GM21515 (cell line): ENCODE data around the gene ETNK2.

Experiments used
- ATAC-seq: cut with Tn5 transposase; IDR thresholded peaks from one replicate; pipeline ENCODE4 v1.9.1; 2021; ENCODE audit not compliant: unreplicated experiment

Gene ETNK2

DNA sequence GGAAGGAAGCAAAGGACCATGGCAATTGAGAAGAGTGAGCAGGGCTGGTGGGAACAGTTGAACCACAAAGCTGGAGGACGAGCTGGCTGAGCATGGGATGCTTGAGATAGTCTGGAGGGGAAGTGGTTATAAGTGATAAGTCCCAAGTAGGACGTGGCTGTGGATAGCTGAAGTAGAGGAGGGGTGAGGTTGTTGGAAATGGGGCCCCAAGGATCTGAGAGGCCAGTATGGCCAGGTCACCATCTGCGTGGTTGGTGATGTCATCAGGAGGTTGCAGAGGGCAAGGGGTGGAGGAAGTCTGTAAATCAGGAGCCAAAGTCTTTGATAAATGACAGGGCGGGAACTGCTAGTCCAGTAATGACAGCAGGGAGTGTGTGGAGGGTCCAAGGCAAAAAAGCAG, 25.3 kb upstream of the ETNK2 start:
- ATAC-seq: no peak

DNA sequence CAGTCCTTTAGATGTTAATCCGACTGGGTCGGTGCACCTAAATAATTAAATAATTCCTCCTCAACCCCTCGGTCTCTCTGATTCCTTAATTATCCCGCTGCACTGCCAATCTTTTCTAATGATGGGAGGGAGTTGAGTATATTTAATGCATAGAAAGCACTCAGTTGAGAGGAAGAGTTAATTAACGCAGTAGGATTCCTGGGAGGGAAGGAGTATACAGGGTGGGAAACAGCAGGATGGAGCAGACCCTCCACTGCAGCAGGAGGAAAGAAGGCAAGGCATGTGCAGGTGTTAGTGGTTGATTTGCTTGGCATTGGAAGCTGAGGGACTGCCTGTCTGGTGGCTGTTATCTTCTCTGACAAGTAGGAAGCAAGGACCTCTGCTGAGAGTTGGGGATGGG, 24.2 kb upstream of the ETNK2 start:
- no peak for ATAC-seq

DNA sequence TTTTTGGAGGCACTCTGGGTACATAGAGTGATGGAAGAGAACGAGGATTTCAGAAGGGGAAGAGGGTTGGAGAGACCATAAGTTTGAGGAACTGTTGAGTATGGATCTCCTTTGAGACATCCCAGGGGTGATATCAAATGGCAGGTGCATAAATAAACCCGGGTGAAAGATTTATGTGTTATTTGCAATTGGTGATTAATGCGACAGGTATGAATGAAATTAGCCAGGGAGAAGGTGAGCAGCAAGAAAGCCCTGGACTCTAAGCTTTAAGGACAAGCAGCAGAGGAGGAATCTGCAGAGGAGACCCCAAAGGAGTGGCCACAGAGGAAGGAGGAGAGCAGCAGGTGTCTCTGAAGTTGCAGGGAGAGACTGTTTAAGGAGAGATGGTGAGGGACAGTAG, 23.1 kb upstream of the ETNK2 start:
- ATAC-seq: no peak

DNA sequence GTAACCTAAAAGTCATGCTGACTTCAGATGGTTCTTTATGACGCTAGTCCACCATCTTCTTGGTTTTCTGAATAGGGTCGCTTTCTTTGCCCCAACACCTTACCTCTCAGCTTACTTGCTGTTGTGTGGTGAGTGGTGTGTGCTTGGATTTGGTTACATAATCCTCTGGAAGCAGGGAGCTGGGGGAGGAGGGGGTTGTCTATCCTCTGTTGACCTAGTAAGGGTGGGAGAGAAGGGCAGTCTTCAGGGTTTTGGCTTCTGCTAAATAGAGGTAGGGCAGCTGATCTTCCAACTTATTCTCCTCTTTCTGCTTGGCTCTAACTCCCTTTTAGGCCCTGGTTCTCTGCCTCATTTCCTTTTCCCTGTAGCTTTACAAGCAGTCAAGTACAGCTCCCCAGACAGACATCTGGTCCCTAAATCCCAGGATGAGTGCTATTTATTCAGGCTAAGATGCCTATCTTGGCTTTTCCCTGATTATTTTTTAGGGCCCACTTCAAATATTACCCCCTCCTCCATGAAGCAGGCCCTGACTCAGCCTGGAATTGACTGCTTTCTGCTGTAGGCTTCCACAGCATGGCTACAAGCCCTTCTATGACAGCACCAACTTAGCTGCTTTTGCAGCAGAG, 20.7 kb upstream of the ETNK2 start:
- ATAC-seq: no peak

DNA sequence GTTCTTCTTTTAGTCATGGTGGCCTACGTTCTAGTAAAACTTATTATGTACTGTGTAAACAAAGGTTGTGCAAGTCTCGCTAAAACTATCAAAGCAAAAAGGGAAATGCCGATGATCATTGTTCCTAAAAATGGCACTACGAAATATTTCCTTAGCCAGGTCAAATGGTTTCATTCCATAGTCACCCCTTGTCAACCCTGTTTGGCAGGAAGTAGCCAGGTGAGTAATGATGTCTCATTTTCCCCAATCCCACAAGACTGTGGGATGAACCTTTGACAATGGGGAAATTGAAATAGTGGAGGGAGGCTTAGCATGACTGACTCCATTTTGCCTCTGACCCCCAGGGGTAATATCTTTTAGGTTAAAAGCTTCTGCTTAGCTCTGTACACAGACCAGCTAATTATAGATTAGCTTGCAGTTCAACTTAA, 19.9 kb upstream of the ETNK2 start:
- no peak for ATAC-seq

DNA sequence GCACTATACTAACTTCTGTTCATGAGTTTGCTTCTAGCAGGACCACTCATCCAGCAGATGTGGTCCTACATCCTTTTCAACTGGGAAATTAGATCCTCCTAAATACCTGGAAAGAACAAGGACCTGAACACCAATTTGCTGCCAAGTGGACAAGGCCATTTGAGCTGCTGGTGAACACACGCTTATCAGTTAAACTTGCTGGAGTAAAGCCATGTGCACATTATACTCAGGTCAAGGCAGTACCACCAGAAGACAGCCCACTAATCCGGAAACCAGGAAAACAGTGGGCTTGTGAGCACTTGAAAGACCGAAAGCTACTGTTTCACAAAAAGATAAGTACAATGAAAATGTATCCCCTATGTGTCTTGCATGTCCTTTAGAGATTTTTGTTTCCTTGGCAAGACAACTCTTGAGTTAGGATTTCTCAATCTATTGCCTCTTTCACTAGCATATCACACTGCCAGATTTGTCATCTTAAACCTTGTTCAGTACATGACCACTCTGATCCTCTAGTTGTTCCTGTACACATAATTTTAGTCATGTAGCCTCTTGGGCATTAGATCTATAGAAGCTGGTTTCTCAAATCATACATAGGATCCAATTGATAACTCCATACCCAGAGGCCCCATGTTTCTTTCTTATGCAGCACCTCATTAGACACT, 18.8 kb upstream of the ETNK2 start:
- ATAC-seq: no peak

DNA sequence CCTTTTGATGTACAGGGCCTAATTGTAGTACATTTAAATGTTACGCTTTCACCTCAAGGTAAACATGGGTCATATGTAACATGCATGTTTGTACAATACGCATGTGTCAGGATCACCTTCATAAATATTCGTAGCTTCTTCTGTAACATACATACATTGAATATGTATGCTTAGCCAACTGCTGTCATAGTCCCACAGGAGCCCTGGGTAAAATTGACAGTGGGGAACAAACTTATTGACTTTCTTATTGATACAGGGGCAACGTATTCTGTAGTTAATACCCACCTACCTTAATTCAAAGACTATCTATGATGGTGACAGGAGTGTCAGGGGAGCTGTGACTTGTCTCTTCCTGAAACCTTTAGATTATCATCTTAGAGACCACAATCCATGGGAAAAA, 18.0 kb upstream of the ETNK2 start:
- no peak for ATAC-seq

DNA sequence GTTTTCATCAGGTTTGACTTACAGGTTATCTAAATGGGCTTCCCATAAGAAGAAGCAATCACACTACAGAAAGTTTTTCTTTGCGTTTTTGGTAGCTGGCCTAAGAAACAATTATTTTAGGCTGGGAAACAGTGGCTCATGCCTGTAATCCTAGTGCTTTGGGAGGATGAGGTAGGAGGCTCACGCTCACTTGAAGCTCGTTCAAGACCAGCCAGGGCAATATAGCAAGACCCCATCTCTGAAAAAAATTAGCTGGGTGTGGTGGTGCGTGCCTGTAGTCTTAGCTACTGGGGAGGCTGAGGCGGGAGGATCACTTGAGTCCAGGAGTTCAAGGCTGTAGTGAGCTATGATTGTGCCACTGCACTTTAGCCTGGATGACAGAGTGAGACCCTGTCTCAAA, 15.9 kb upstream of the ETNK2 start:
- ATAC-seq: no peak

DNA sequence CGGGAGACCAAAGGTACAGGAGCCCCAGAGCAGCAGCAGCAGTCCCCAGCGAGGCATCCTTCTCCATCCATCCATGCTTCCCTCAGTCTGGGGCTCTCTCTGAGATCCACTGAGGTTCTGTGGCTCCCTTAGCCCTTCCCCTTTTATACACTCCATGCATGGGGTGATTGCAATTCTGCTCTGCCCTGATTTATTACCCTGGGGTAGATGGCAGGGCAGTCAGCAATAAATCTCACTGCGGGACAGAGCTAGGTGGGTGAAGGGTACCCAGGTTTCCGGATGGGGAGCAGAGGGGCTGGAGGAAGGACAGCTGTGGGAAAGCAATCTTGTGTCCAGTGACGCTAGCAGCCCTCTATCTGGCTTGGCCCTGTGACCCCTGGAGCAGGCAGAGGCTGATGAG, 14.4 kb upstream of the ETNK2 start, which contains the start of gene REN:
Gene REN, minus strand, starts transcription at position 119 of the 400 bp plus-strand sequence. Its CDS starts 44 bp downstream, at position 75.
- no peak for ATAC-seq

DNA sequence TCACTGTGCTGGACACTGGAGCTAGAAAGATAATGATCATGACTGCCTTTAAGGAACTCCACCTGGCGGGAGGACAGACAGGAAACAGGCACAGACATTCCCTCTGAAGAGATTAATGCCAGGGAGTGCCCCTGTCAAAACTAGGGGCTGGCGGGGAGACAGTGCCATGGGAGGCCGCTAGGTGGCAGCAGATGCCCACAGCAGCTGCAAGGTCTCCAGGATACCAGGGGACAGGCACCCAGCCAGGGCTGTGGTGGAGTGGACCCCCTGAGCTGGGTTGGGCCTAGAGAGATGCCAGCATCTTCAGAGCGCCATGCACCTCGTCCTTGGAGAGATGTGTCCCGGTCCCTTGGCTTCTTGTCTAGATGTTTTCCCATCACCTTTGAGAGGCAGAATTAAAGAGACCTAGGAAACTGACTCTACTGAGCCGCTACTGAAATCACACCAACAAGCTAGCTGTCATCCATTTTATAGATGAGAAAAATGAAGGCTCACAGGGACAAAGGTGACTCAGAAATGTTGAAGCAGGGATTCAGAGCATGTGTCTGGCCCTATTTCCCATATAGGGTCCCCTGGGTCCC, 10.7 kb upstream of the ETNK2 start:
- no peak for ATAC-seq

DNA sequence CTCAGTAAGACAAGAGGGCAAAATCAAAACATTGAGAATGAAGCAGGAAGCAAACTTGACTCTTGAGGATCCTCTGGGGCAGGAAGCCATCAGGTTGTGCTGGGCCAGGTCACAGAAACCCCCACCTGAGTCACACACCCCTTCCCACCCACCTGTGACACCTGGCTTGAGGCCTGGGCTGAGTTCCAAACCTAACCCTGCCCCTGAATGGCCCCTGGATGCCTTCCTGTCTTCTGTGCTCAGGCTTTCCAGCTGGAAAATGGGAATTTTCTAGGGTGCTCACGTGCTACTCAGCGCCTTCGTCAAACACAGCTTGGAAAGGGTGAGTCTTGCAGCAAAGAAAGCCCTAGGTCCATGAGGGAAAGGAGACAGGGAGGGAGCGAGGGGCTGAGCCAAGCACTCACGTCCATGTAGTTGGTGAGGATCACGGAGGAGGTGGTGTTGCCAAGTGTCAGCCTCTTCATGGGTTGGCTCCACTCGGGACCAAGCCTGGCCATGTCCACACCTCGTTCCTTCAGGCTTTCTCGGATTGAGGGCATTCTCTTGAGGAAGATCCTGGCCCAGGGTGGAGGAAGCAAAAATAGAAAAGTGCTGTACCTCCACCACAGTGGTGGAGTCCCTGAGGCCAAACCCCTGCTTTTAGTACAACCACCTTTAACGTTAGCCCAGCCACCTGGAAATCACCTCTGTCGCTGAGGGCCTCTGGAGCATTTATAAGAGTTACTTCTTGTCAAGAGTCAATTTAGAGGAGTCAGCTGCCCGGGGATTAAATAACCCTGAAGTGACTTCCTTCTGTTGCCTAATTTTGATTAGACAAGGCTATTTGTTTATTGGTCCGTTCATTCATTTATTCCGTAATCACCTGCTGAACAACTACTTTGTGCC, 10.0 kb upstream of the ETNK2 start:
- ATAC-seq: no peak

DNA sequence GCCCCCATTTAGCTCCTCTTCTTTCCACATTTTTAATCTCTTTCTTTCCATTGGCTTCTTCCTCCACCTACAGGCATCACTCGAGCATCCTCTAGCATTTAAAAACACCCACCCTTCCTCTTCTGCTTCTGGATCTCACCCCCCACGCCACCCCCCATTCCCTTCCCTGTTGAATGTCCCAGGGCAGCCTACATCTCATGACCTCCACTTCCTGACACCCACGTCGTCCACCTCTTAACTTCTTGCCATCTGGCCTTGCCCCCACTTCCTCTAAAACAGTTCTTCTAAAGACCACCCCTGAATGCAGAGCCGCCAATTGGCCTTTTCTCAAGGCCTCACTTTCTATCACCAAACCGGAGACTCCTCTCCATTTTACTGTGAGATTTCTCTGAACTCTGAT, 6.1 kb upstream of the ETNK2 start:
- ATAC-seq: no peak

DNA sequence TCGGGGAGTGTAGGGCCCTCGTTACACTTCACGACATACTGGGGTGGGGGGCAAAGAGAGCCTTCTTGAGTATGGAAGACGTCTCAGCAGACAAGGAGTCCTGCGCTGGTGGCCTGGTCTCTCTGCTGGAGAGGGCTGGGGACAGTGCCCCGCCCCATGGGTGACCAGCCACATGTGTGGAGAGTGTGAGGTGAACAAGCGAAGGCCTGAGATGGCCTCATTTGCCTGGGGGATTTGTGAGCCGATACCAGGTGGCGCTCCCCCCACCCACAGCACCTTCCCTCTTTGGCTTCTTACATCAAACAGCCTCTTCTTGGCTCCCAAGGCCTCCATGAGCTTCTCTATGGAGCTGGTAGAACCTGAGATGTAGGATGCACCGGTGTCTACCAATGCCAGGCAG, 4.0 kb upstream of the ETNK2 start:
- ATAC-seq: no peak

DNA sequence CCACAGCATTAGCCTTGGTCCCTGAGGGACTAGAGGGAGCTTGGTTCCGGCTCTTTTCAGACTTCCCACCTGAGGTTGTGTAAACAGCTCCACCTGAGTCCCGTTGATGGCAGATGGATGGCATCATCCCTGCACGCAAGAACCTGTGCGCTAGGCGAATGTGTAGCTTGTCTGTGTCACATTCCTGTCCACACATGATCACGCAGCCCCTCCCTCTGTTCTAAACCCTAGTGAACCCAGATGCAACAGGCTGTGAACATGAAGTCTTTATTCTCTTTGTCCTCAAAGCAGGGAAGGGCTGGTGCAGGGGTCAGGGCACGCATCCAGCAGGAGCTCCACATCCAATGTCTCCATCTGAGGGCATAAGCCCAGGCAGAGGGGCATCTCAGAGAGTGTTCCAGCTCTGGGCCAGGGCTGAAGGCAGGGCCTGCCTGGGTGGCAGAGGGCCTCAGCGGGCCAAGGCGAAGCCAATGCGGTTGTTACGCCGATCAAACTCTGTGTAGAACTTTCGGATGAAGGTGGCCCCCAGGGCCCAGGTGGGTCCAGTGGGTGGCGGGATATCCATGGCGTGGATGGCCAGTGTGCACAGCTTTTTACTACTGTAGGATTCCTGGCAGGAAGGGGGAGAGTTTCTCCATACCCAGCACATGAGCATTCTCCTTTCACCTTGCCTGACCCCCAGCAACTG, 2.9 kb upstream of the ETNK2 start:
- no peak for ATAC-seq

DNA sequence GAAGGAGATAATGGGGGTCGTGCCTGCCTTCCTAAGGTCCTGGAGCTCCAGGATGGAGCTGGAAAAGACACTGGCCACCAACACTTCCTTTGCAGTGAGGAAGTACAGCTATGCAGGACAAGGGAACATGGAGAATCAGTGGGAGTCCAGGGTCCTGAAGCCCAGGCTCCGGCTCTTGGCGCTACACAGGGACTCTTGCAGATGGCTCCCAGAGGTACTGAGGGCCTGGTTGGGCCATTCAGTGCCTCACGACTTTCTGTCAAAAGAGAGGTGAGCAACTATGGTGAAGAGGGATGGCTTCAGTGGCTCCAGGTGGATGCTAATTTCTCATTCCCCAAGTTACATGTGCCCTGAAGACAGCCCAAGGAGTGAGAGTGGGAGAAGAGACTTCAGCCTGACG, 1.8 kb upstream of the ETNK2 start:
- ATAC-seq: no peak

DNA sequence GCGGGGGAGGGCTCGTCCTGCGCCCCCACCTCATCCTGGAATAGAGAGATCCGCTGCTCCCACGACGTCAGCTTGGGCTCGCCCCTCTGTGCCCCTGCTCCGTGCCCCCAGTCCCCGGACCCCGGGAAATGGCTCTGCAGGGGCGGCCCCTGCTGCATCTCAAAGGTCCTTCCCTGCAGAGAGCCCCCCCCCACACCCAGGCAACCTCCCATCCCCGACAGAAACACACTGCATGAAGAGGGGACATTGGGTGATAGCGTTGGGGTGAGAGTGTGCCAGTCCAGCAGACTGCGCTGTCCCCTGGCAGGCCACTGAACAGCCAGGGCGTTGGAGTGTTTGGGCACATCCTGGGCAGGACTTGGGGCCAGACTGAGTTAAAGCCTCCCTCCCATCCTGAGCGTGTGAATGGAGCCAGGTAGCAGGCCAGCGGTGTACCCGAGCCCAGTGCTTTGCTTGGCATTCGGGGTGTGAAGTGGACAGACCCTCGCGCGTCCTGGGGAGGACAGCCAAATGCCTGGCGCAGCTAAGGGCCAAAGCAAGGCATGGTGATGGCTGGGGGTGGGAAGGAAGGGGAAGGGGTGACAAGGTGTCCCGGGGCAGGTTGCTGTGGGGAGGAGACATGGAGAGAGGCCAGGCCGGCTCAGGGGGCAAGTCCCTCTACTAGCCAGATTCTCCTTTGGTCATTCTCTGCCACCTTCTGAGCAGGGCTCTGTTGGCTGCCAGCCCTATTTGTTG, 633 bp upstream of the ETNK2 start:
- no peak for ATAC-seq

DNA sequence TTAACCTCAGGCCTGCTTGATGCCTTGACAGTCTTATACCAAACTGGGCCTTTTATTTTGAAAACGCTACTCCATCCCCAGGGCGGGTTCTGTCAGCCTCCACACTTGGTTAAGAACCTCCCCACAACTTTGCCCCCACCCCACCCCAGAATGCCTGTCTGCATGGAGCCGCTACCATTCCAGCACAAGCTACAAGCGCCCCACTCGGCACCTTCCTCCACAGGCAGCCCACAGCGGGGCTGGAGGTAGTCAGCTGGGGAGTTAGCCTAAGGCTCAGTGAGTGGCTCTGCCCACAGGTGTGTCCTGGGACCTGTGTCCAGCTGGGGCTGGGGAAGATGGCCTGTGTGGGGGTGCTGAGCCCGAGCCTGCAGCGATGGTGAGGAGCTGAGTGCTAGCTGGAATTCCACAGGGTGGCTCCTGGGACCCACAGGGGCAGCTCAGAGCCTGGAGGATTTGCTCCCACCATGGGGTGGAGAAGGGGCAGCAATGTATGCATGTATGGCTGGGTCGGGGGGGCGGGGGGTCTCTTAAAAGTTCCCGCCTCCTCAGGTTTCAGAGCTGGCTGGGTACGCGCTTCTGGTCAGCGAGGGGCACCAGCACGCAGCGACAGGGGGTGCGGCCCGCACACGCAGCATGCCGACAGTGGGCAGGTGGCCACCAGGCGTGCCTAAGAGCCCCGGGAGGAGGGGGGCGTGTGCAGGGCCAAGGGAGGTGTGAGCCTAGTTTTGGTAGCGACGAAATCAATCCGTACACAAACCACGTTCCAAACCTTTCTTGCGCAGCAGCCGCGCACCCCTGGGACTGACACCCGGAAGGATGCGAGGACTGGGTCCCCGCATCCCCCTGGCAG, 917 bp downstream of the ETNK2 start:
- ATAC-seq: no peak

DNA sequence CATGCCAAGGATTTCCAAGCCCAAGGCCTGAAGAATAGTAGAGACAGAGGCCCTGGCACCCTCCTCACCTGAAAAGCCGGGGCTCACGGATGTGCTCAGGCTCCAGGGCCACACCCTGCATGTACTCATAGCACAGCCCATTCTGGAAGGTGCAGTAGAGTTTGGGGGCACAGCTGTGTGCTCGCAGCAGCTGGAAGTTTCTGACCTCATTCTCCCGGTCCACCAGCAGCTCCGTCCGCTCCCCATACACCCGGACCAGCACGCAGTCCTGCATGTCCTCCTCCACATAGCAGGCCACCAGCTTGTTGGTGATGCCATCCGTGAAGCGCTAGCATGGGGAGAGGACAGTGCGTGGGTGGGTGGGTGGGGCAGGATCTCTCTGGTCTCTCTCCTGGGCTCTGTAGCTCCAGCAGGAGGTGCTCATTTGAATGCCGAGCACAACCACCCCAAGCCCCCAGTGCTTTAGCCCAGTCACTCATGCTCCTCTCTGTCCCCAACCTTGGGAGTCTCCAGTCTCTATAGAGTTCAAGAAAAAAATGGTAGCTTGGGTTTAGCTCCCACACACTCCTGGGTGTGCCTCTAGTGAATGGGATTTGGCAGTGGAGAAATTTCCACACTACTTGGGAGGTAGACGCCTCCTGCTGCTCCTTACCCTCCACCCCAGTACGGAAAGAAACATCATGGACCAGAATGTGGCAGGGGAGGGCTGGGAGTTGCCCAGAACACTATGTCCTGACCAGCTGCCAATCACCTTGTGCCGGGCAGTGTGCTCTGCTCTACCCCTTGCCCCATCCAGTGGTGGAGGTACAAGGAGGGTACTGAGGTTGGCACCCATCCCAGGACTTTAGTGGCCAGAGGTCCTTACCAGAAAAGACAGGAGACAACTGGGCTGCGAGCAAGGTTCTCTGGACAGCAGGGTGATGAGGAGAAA, 1.9 kb downstream of the ETNK2 start:
- no peak for ATAC-seq
